HG03064 (cell line): ENCODE measurements around the gene ZNF276.
"Not testable (repeated sequence)": the region's sequence is repeated elsewhere in the genome, so short reads cannot be mapped to it uniquely, and the experiment has no call there.

Experiments
- ATAC-seq: cut with Tn5 transposase; IDR thresholded peaks from one replicate; pipeline ENCODE4 v1.9.1; 2021; ENCODE audit warnings: low read depth; ENCODE audit not compliant: unreplicated experiment

The ZNF276 gene, protein sequence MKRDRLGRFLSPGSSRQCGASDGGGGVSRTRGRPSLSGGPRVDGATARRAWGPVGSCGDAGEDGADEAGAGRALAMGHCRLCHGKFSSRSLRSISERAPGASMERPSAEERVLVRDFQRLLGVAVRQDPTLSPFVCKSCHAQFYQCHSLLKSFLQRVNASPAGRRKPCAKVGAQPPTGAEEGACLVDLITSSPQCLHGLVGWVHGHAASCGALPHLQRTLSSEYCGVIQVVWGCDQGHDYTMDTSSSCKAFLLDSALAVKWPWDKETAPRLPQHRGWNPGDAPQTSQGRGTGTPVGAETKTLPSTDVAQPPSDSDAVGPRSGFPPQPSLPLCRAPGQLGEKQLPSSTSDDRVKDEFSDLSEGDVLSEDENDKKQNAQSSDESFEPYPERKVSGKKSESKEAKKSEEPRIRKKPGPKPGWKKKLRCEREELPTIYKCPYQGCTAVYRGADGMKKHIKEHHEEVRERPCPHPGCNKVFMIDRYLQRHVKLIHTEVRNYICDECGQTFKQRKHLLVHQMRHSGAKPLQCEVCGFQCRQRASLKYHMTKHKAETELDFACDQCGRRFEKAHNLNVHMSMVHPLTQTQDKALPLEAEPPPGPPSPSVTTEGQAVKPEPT

DNA sequence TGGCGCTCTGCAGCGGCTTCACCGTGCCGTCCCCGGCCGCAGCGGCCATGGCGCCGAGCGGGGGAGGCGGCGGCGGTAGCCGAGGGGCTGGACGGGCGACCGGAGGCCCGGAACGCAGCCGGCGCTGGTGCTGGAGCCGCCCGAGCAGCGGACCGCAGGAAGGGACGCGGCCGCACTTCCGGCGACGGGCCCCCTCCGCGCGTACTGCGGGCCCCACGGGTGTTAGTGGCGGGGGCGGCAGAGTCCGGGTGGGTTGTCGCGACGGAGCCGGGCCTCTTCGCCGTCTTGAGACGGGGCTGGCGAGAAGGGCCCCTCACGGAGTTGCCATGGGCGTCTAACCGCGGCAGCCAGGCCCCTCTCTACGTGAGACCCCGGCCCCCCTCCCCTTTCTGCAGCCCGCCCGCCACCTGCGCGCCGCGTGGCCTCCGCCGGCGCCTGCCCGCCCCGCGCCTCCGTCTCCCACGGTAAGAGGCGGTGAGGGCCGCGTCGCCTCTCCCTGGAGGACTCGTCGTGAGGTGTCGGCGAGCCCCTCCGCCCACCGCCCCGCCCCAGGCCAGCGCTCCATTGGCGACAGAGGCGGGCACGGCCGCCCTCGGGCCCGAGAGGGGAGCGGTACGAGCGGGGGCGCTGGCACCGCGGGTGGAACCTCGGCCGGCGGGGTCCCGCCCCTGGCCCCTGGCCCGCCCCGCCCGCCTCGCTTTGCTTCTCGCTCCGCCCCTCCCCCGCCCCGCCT, at the start of gene ZNF276, which contains the start of gene VPS9D1:
ZNF276 (plus strand) TSS at position 725 of the 733 bp plus-strand sequence. CDS start 104 bp downstream, outside the sequence.
VPS9D1 (minus strand) TSS at position 86 of the 733 bp plus-strand sequence; CDS start at position 49, 37 bp downstream.
- peak; percentile 48 for ATAC-seq

DNA sequence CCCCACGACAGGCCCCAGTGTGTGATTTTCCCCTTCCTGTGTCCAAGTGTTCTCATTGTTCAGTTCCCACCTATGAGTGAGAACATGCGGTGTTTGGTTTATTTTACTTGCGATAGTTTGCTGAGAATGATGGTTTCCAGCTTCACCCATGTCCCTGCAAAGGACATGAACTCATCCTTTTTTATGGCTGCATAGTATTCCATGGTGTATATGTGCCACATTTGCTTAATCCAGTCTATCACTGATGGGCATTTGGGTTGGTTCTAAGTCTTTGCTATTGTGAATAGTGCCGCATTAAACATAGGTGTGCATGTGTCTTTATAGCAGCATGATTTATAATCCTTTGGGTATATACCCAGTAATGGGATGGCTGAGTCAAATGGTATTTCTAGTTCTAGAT, 49.8 kb upstream of the ZNF276 start:
- not testable (repeated sequence) for ATAC-seq

DNA sequence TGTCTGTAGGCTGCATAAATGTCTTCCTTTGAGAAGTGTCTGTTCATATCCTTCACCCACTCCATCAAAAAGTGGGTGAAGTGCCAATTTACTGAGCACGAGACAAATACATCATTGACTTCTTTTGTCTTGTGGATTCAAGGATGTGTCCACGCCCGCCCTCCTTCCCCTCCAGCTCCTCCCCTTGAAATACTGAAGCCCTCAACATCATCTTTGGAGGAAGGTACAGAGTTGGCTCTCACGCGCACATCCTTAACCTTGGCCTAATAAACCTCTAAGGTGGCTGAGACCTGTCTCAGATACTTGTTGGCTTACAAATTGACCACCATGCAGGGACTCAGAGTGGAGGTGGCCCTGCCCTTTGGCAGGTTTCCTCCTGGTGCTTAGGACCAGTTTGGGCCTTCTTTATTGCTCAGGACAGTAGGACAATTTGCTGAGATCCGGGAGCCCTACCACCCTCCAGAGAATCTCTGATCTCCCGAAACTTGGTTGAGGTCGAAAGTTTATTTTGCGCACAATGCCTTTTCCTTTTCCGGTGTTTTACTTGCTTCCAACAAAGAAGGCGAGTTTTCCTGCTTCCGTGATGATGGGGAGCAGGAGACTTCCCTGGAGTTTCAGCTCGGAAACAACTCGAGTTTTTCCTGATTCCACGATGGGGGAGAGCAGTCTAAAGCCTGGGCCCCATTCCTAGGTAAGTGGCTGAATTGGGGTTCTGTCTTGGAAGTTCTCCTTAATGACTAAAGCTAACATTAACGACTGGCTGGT, 49.0 kb upstream of the ZNF276 start:
- no peak for ATAC-seq

DNA sequence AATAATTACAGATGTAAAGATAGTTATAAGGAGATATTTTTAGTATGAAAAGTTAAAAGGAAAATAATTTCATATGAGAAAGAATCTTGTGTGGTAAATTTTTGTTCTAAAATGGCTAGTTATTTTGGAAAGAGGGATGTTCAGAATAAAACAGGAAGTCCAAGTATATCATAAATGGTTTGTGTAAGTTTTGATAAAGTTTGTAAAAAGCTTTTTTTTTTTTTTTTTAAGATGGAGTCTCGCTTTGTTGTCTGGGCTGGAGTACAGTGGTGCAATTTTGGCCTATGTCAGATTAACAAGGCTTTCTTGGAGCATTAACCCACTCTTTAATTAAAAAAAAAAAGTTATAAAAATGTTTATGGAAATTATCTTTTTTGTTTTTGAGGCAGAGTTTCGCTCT, 43.1 kb upstream of the ZNF276 start:
- no peak for ATAC-seq

DNA sequence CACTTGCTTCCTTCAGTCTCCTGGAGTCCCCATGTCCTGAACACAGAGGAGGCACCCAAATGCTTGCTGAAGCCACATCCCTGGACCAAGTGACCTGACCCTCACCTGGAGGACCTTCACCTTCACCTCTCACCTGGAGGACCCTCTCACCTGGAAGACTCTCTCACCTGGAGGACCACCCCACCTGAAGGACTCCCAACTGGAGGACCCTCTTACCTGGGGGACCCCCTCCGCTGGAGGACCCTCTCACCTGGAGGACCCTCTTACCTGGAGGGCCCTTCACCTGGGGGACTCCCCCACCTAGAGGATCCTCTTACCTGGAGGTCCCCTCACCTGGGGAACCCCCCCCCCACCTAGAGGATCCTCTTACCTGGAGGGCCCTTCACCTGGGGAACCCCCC, 35.4 kb upstream of the ZNF276 start:
- ATAC-seq = no peak

GRCh38 chr16:89686520-89687091, 34.7 kb upstream of the ZNF276 start, which contains the start of gene CDK10:
TSS of gene CDK10 (plus strand) at chr16:89686689. CDS start at chr16:89686711, 22 bp downstream.
- ATAC-seq = peak; percentile 79

- peak; percentile 46 for ATAC-seq
Observed at GRCh38 chr16:89687092-89687940, 34.0 kb upstream of the ZNF276 start.

- ATAC-seq = no peak
Observed at GRCh38 chr16:89688395-89688794, 32.9 kb upstream of the ZNF276 start.

DNA sequence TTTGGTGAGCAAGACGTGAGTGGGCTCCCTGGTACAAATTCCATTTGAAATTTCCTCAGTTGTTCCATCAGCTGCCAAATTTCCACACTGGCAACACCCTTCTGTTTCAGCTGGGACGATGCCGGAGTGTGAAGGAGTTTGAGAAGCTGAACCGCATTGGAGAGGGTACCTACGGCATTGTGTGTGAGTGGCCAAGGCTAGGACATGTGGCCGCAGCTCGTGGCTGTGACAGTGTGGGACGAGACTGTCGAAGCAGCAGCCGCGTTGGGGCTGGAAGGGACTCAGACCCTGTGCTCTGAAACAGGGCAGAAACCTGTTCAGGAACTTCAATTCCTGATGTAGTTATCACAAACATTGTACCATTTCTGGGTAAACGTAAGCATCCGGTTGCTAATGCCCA, 32.2 kb upstream of the ZNF276 start:
- no peak for ATAC-seq

DNA sequence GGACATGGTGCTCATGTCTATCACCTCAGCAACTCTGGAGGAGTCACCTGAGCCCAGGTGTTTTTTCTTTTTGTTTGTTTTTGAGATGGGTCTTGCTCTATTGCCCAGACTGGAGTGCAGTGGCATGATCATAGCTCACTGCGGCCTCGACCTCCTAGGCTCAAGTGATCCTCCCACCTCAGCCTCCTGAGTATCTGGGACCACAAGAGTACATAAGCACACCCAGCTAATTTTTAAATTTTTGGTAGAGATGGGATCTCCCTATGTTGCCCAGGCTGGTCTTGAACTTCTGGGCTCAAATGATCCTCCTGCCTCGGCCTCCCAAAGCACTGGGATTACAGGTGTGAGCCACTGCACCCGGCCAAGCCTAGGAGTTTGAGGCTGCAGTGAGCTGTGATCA, 31.7 kb upstream of the ZNF276 start:
- not testable (repeated sequence) for ATAC-seq

GRCh38 chr16:89690392-89690901, 30.9 kb upstream of the ZNF276 start:
- no peak for ATAC-seq

DNA sequence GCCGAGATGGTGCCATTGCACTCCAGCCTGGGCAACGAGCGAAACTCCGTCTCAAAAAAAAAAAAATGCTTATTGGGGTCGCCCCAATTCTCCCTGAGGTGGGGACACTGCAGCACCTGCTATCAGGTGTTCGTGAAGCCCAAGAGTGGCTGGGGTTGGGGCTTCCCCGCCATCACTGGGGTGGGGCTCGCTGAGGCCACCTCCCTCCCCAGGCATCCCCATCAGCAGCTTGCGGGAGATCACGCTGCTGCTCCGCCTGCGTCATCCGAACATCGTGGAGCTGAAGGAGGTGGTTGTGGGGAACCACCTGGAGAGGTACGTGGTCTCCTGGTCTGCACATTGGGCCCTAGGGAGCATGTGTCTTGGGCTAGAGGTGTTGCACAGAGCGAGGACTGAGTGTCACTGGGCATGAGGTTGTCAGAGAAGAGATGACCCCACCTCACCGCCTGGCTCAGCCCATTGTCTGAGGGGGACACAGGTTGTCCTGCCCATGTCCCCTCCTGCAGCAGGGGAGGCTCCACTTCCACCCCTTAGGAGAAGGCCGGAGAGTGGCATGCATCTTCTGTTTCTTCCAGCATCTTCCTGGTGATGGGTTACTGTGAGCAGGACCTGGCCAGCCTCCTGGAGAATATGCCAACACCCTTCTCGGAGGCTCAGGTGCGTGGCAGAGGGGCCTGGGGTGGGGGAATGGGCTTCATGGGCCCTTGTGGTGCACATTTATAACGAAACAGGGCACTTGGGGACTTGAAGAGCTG, 29.9 kb upstream of the ZNF276 start:
- no peak for ATAC-seq

DNA sequence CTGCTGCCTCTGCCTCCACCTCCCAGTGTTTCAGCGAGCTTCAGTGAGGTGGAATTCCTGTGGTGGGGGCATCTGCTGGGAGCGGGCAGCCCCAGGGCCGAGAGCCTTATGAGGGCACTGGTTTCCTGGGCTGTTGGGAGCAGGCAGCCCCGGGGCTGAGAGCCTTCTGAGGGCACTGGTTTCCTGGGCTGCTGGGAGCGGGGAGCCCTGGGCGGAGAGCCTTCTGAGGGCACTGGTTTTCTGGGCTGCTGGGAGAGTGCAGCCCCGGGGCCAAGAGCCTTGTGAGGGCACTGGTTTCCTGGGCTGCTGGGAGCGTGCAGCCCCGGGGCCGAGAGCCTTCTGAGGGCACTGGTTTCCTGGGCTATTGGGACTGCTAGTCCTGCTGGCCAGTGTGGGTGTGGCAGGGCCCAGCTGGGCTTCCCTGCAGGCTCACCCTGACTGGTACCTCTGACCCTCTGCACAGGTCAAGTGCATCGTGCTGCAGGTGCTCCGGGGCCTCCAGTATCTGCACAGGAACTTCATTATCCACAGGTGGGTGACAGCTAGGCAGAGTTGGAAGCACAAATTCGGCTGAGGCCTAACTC, 29.3 kb upstream of the ZNF276 start:
- ATAC-seq = no peak

- no peak for ATAC-seq
Observed at GRCh38 chr16:89693289-89693731, 28.0 kb upstream of the ZNF276 start.

DNA sequence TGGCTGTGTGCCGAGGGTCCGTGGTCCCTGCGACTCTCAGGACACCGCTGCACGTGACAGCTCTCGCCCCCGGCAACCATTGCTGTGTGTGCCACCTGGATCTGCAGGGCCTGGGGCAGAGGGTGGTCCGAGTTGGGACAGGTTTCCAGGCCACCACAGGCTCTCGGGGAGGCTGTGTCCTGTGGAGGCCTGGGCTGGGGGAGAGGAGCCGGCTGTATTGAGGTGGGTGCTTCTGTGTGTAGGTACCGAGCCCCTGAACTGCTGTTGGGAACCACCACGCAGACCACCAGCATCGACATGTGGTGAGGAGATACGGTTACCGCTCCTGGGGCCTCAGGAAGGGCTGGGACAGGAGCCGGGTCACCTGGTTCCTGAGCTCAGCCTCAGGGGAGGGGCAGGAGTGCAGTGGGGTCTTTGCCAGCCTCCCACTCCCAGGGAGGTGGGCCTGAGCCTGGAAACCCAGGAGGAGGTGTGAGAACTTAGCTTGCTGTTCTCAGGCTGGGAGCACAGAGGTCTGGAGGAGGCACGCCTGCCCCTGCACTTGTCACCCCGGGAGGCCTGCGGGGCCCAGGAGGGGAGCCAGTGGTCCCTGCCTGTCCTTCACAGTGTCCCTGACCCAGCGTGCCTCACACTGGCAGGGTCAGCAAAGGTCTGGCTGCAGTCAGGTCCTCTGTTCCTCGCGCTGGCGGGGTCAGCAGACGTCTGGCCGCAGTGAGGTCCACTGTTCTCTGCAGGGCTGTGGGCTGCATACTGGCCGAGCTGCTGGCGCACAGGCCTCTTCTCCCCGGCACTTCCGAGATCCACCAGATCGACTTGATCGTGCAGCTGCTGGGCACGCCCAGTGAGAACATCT, 27.2 kb upstream of the ZNF276 start:
- no peak for ATAC-seq

DNA sequence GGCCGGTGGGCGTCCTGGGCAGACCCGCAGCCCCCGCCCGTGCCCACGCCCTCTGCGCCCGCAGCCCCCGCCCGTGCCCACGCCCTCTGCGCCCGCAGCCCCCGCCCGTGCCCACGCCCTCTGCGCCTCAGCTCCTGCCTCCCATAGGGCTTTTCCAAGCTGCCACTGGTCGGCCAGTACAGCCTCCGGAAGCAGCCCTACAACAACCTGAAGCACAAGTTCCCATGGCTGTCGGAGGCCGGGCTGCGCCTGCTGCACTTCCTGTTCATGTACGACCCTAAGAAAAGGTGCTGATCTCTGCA, 26.6 kb upstream of the ZNF276 start:
- ATAC-seq = not testable (repeated sequence)
